Activated T-helper 2 cell treated with anti-CD3 and anti-CD28 coated beads, Interferon-gamma antibody, Interleukin-2, Interleukin-4, amounts not matched to agents 10 μg/mL and 5 μg/mL and 100 μg/mL, durations not matched to agents 14 hours and 24 hours and 36 hours (primary cell): Measurements from ENCODE around the gene EPHA6. TPM values are rescaled to one million over a fixed set of nuclear protein-coding genes. Genes with fewer than 3 reads are reported as not detected.

Source experiments
- DNase-seq: peaks from one replicate; pipeline ENCODE4 v3.0.0; 2021; ENCODE audit warnings: low spot score
- H3K27ac Mint-ChIP-seq: one replicate; pipeline ENCODE4 v1.8.0; 2021; ENCODE audit warnings: mixed read lengths
- H3K27me3 Mint-ChIP-seq: one replicate; pipeline ENCODE4 v1.8.0; 2021; ENCODE audit warnings: low read depth, mixed read lengths
- H3K36me3 Mint-ChIP-seq: one replicate; pipeline ENCODE4 v1.8.0; 2021; ENCODE audit warnings: low read depth, mixed read lengths
- H3K4me1 Mint-ChIP-seq: one replicate; pipeline ENCODE4 v1.8.0; 2021; ENCODE audit warnings: low read depth, mixed read lengths
- H3K4me3 Mint-ChIP-seq: one replicate; pipeline ENCODE4 v1.8.0; 2021; ENCODE audit warnings: low read depth, mild to moderate bottlenecking, moderate library complexity, mixed read lengths
- H3K9me3 Mint-ChIP-seq: one replicate; pipeline ENCODE4 v1.8.0; 2021; ENCODE audit warnings: mixed read lengths
- intact Hi-C: fragments of 100-400 bp; cut with micrococcal nuclease; formaldehyde crosslinking; loops from one replicate; pipeline ENCODE4 v1.15.1; 2023
- total RNA-seq: library from RNA; stranded (reverse); gene quantifications from 2 replicates; pipeline ENCODE4 v1.2.3, GENCODE V29; 2022

The EPHA6 gene
- total RNA-seq, 1 donor from 2014 or later, result not detected

- Mint-ChIP-seq H3K27me3 (peaks cover 14% of the 10 kb centered on the region), H3K4me3 (no peak overlapping the region), H3K4me1 (no peaks in the 10 kb centered on the region), H3K27ac (no peak overlapping the region), H3K36me3 (no peaks in the 10 kb centered on the region), H3K9me3 (no peaks in the 10 kb centered on the region)
- DNase-seq, result no peak
- intact Hi-C loops, result no loop called here
These were observed 929.9 kb downstream of the EPHA6 start for GRCh38 chr3:97744289-97744688.

GRCh38 chr3:97763586-97764406 is 949.4 kb downstream of the EPHA6 start:
- Mint-ChIP-seq H3K36me3 (no peaks in the 10 kb centered on the region), H3K27me3 (peaks cover 11% of the 10 kb centered on the region), H3K4me1 (peaks cover 19% of the 10 kb centered on the region), H3K9me3 (no peaks in the 10 kb centered on the region), H3K4me3 (peak overlapping the region; percentile 89), H3K27ac (peak overlapping the region; percentile 82)
- DNase-seq, result no peak
- intact Hi-C loops, result loop anchor here (1.0 to 10.0 kb wide), 4 partner anchors 58 to 1139 kb away; partner anchors contain the start of genes CLDND1 and DCBLD2

GRCh38 chr3:97764407-97765238 is 950.2 kb downstream of the EPHA6 start, which contains the start of gene ARL6:
Gene ARL6, plus strand, starts transcription at chr3:97764758. Its CDS starts 3,350 bp downstream, at chr3:97768108.
- peak within 1 kb of the TSS; percentile 82 for H3K27ac Mint-ChIP-seq
- H3K4me3 Mint-ChIP-seq, result peak within 1 kb of the TSS; percentile 89
- peaks cover 3% of the 10 kb centered on the region for H3K27me3 Mint-ChIP-seq
- intact Hi-C loops, result loop anchor here (1.0 to 10.0 kb wide), 4 partner anchors 57 to 1138 kb away; partner anchors contain the start of genes CLDND1 and DCBLD2
- peaks cover 2% of the 10 kb centered on the region for H3K36me3 Mint-ChIP-seq
- no peaks in the 10 kb centered on the region for H3K9me3 Mint-ChIP-seq
- DNase-seq, result peak; percentile 69
- peaks cover 19% of the 10 kb centered on the region for H3K4me1 Mint-ChIP-seq

GRCh38 chr3:97765336-97765735 is 950.9 kb downstream of the EPHA6 start:
- intact Hi-C loops, result loop anchor here (10.0 kb wide), 1 partner anchor 759 kb away; the partner anchor contains the start of gene CLDND1
- no peak overlapping the region for H3K27ac Mint-ChIP-seq
- H3K4me1 Mint-ChIP-seq, result peaks cover 19% of the 10 kb centered on the region

GRCh38 chr3:97772926-97773325 is 958.5 kb downstream of the EPHA6 start:
- no peaks in the 10 kb centered on the region for H3K27me3 Mint-ChIP-seq
- H3K36me3 Mint-ChIP-seq, result peaks cover 15% of the 10 kb centered on the region
- intact Hi-C loops, result no loop called here
- no peaks in the 10 kb centered on the region for H3K9me3 Mint-ChIP-seq
- H3K4me3 Mint-ChIP-seq, result no peak overlapping the region
- H3K27ac Mint-ChIP-seq, result no peak overlapping the region
- no peak for DNase-seq
- no peaks in the 10 kb centered on the region for H3K4me1 Mint-ChIP-seq

More at GRCh38 chr3:97765336-97765735, 950.9 kb downstream of the EPHA6 start:
- peak overlapping the region; percentile 89 for H3K4me3 Mint-ChIP-seq
- peaks cover 7% of the 10 kb centered on the region for H3K36me3 Mint-ChIP-seq
- DNase-seq, result no peak
- no peaks in the 10 kb centered on the region for H3K9me3 Mint-ChIP-seq
- H3K27me3 Mint-ChIP-seq, result peaks cover 3% of the 10 kb centered on the region

GRCh38 chr3:97778152-97778551 is 963.8 kb downstream of the EPHA6 start:
- H3K27me3 Mint-ChIP-seq, result no peaks in the 10 kb centered on the region
- no peak overlapping the region for H3K27ac Mint-ChIP-seq
- no peak for DNase-seq
- H3K4me3 Mint-ChIP-seq, result no peak overlapping the region
- H3K9me3 Mint-ChIP-seq, result no peaks in the 10 kb centered on the region
- intact Hi-C loops, result no loop called here
- peaks cover 3% of the 10 kb centered on the region for H3K36me3 Mint-ChIP-seq
- H3K4me1 Mint-ChIP-seq, result peaks cover 1% of the 10 kb centered on the region

- no peaks in the 10 kb centered on the region for H3K36me3 Mint-ChIP-seq
- no peaks in the 10 kb centered on the region for H3K9me3 Mint-ChIP-seq
- H3K4me3 Mint-ChIP-seq, result no peak overlapping the region
- H3K27ac Mint-ChIP-seq, result no peak overlapping the region
- intact Hi-C loops, result loop anchor here (1.0 to 2.0 kb wide), 3 partner anchors 27 to 230 kb away; no protein-coding TSS in a partner anchor
- no peaks in the 10 kb centered on the region for H3K27me3 Mint-ChIP-seq
- DNase-seq, result no peak
- peaks cover 2% of the 10 kb centered on the region for H3K4me1 Mint-ChIP-seq
These were observed 979.1 kb downstream of the EPHA6 start for GRCh38 chr3:97793420-97794019.

GRCh38 chr3:97795951-97796350 is 981.6 kb downstream of the EPHA6 start:
- intact Hi-C loops, result no loop called here
- DNase-seq, result no peak
- Mint-ChIP-seq H3K27me3 (no peaks in the 10 kb centered on the region), H3K4me3 (no peak overlapping the region), H3K27ac (no peak overlapping the region), H3K4me1 (peaks cover 2% of the 10 kb centered on the region), H3K9me3 (no peaks in the 10 kb centered on the region), H3K36me3 (no peaks in the 10 kb centered on the region)
